Colonic mucosa (tissue), 4 donors: Measurements from ENCODE around the gene P2RX5. TPM values are rescaled to one million over a fixed set of nuclear protein-coding genes. Genes with fewer than 3 reads are reported as not detected.

ENCODE experiments used
- DNase-seq: peaks from one replicate; pipeline ENCODE4 v3.0.0-alpha.2; 2020
- H3K27ac ChIP-seq: fragments of 200-600 bp; one replicate; pipeline ENCODE4 v1.8.0; 2021
- H3K27me3 ChIP-seq: fragments of 200-600 bp; one replicate; pipeline ENCODE4 v1.8.0; 2021
- H3K36me3 ChIP-seq: fragments of 200-600 bp; one replicate; pipeline ENCODE4 v1.8.0; 2021
- H3K4me1 ChIP-seq: fragments of 200-600 bp; one replicate; pipeline ENCODE4 v1.8.0; 2021; ENCODE audit warnings: mild to moderate bottlenecking
- H3K4me3 ChIP-seq: fragments of 200-600 bp; one replicate; pipeline ENCODE4 v1.8.0; 2021
- H3K9ac ChIP-seq, 2 donors: one replicate each; pipeline ENCODE4 v1.7.0; 2013; ENCODE audit warnings: control low read depth in 2 of 2, low read depth in 2 of 2, low read length in 2 of 2
- H3K9me3 ChIP-seq: fragments of 200-600 bp; one replicate; pipeline ENCODE4 v1.8.0; 2021
- intact Hi-C: fragments of 100-400 bp; cut with DNase I; formaldehyde crosslinking; loops from one replicate; pipeline ENCODE4 v1.14.1; 2022
- total RNA-seq, 2 donors: library from RNA; stranded (reverse); fragmentation: NEBNext Ultra II Directional in 1 of 2; extraction: Animal tissue kit (Norgen Biotek cat#: 25700) in 1 of 2; gene quantifications; one replicate each; pipeline ENCODE4 v1.2.1, GENCODE V29; 2021
- TF ChIP-seq, protein P1 (sequence below): fragments of 200-600 bp; IDR thresholded peaks from one replicate; pipeline ENCODE4 v1.8.0; 2022; ENCODE audit warnings: antibody characterized with exemption, mild to moderate bottlenecking
- donor health status: healthy.
- donor health status: DM: no; HTN: no; CAD: no.
- donor health status: DM: no; HTN: no; CAD: no.

P2RX5 gene
- total RNA-seq, 2 donors from 2014 or later = 0.93 to 1.5 TPM

DNA sequence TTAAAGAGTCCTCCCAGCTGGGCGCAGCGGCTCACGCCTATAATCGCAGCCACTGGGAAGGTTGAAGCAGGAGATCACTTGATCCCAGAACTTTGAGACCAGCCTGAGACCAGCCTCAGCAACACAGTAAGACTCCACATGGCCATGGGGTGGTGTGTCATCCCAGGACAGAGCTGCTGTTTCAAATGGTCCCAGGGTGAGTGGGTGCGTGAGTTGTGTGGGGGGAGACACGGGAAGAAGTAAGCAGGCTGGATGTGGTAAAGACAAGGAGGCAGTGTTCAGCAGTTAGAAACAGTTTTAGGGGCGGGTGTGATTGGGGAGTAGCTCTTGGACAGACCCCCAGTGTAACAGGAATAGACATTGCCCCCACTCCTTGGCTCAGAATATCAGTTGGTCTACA, 63.7 kb downstream of the P2RX5 start:
- intact Hi-C loops = no loop called here
- H3K9me3 ChIP-seq = no peaks in the 10 kb centered on the region
- no peaks in the 10 kb centered on the region for H3K4me1 ChIP-seq
- DNase-seq = no peak
- TF ChIP-seq, protein P1, sequence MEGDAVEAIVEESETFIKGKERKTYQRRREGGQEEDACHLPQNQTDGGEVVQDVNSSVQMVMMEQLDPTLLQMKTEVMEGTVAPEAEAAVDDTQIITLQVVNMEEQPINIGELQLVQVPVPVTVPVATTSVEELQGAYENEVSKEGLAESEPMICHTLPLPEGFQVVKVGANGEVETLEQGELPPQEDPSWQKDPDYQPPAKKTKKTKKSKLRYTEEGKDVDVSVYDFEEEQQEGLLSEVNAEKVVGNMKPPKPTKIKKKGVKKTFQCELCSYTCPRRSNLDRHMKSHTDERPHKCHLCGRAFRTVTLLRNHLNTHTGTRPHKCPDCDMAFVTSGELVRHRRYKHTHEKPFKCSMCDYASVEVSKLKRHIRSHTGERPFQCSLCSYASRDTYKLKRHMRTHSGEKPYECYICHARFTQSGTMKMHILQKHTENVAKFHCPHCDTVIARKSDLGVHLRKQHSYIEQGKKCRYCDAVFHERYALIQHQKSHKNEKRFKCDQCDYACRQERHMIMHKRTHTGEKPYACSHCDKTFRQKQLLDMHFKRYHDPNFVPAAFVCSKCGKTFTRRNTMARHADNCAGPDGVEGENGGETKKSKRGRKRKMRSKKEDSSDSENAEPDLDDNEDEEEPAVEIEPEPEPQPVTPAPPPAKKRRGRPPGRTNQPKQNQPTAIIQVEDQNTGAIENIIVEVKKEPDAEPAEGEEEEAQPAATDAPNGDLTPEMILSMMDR = no peak
- no peak overlapping the region for H3K9ac ChIP-seq
- no peaks in the 10 kb centered on the region for H3K36me3 ChIP-seq
- no peaks in the 10 kb centered on the region for H3K27me3 ChIP-seq
- H3K4me3 ChIP-seq = no peak overlapping the region
- no peak overlapping the region for H3K27ac ChIP-seq

DNA sequence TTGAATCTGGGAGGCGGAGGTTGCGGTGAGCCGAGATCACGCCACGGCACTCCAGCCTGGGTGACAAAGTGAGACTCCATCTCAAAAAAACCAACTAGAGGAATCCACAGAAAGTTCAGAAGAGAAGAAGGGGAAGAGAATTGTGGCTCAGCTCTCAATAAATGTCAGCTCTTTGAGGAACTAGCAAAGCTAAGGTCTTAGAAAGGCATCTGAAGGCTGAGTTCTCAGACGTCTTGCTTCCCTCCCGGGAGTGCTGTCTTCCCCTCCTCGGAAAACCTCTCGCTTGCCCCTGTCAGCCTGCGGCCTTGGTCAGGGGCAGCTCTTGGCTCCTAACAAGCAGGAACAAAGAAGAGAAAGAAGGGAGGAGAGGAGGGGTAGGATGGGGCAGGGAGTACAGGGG, 65.2 kb downstream of the P2RX5 start:
- no peak for DNase-seq
- intact Hi-C loops = no loop called here
- Histone ChIP-seq H3K9ac (no peak overlapping the region), H3K27ac (no peak overlapping the region), H3K27me3 (no peaks in the 10 kb centered on the region), H3K4me3 (no peak overlapping the region), H3K9me3 (no peaks in the 10 kb centered on the region), H3K36me3 (no peaks in the 10 kb centered on the region), H3K4me1 (no peaks in the 10 kb centered on the region)
- TF ChIP-seq, protein P1 = no peak

DNA sequence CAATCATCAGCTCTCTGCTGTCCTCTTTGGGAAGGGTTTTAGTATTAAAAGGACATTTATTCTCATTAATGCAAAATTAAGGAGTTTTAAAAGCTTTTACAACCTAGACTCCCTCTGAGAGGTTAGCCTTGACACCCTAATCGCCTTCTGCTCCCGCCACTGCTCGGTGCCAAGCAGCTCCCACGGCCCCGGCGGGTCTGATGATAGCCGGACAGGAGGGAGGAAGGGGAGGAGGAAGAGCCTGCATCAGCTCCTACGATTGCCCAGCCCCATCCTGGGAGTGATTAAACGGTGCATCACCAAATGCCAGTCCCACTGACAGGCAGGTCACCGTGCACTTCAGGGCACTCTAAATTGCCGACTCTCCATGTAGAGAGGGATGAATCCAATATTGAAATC, 68.2 kb downstream of the P2RX5 start:
- H3K4me3 ChIP-seq = no peak overlapping the region
- H3K9me3 ChIP-seq = no peaks in the 10 kb centered on the region
- no peak for DNase-seq
- H3K4me1 ChIP-seq = no peaks in the 10 kb centered on the region
- H3K27ac ChIP-seq = no peak overlapping the region
- intact Hi-C loops = no loop called here
- no peak overlapping the region for H3K9ac ChIP-seq
- H3K36me3 ChIP-seq = peaks cover 6% of the 10 kb centered on the region
- TF ChIP-seq, protein P1 = no peak
- H3K27me3 ChIP-seq = no peaks in the 10 kb centered on the region

DNA sequence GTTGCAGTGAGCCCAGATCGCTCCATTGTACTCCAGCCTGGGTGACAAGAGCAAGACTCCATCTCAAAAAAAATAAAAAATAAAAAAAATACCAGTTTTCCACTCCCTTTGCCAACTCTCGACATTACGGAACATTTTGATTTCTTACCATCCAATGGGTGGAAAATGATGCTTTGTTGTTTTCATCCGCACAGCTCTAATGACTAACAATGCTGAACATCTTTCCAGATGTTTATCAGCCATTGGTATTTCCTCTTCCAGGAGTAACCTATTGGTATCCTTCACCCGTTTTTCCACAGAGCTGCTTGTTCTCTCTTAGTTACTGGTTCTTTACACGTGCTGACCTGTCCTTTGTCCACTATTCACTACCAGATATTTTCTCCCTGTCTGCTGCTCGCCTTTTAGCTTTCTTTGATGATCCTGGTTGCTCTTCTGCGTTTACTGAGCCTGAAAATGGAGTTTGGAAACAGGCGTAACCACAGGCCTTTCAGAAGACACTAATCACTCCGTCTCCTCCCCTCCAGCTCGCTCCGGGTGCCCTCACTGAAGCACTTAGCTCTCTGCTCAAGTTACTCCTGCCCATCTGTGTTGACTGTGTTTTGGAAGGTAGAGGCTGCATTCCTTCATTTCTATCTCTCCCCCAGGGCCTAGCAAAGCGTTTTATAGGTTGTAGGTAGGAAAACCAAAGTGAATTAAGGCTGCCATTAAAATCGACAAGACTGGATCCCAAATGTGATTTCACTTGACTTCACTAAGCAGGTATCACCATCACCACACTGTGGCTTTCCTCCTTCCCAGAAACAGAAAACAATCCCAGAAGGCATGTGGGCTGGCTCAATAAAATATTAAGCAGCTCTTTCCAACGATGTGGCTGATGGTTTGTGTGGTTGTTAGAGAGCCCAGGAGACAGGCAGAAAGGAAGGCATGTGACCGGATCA, 68.9 kb downstream of the P2RX5 start:
- DNase-seq = no peak
- intact Hi-C loops = no loop called here
- Histone ChIP-seq H3K27ac (no peak overlapping the region), H3K9me3 (no peaks in the 10 kb centered on the region), H3K36me3 (peaks cover 8% of the 10 kb centered on the region), H3K27me3 (no peaks in the 10 kb centered on the region), H3K9ac (no peak overlapping the region), H3K4me3 (no peak overlapping the region), H3K4me1 (no peaks in the 10 kb centered on the region)
- TF ChIP-seq, protein P1 = no peak

Other genes with a start within 250 kb of the P2RX5 start
- not detected for gene SPATA22, start 224.3 kb downstream of the P2RX5 start, total RNA-seq
- 1 to 10 TPM in 1 of 2 donors, under 1 TPM in 1; 0.59 to 2.0 TPM for gene ASPA, start 220.2 kb downstream of the P2RX5 start, total RNA-seq
- gene TRPV3, start 138.3 kb downstream of the P2RX5 start, total RNA-seq = 1 to 10 TPM; 2.3 to 7.4 TPM
- 1 to 10 TPM; 2.8 to 8.8 TPM for gene TRPV1, start 86.7 kb downstream of the P2RX5 start, total RNA-seq
- gene SHPK, start 59.9 kb downstream of the P2RX5 start, total RNA-seq = 10 to 100 TPM; 21.5 to 23.5 TPM
- gene CTNS, start 59.4 kb downstream of the P2RX5 start, total RNA-seq = 1 to 10 TPM; 7.9 to 8.1 TPM
- gene TAX1BP3, start 27.6 kb downstream of the P2RX5 start, total RNA-seq = 100 to 1,000 TPM; 148 to 195 TPM
- gene EMC6, start 27.3 kb downstream of the P2RX5 start, total RNA-seq = 10 to 100 TPM; 38.1 to 61.2 TPM
- gene HASPIN, start 27.7 kb upstream of the P2RX5 start, total RNA-seq = 10 to 100 TPM in 1 of 2 donors, 1 to 10 TPM in 1; 2.6 to 13.2 TPM
- gene ITGAE, start 105.0 kb upstream of the P2RX5 start, total RNA-seq = 10 to 100 TPM; 14.7 to 14.9 TPM
- 10 to 100 TPM; 31.3 to 41.2 TPM for gene NCBP3, start 150.1 kb upstream of the P2RX5 start, total RNA-seq
- gene CAMKK1, start 196.9 kb upstream of the P2RX5 start, total RNA-seq = 1 to 10 TPM; 3.6 to 7.2 TPM
- gene P2RX1, start 220.3 kb upstream of the P2RX5 start, total RNA-seq = 1 to 10 TPM; 2.7 to 4.8 TPM